H1 (cell line): ENCODE results near the gene WDR93. TPM values are rescaled to one million over a fixed set of nuclear protein-coding genes. Genes with fewer than 3 reads are reported as not detected.

Source experiments
- CTCF ChIA-PET: fragments of 300-600 bp; sonication (Branson Sonifier 250); formaldehyde crosslinking; loops from one replicate; lab custom pipeline; 2021; ENCODE audit not compliant: partially characterized antibody; lab: Charles Lee
- POLR2A ChIA-PET: fragments of 300-600 bp; sonication (Branson Sonifier 250); formaldehyde crosslinking; loops from one replicate; lab custom pipeline; 2021; ENCODE audit warnings: inconsistent platforms; ENCODE audit not compliant: partially characterized antibody; lab: Charles Lee
- DNase-seq, 2 experiments: peaks; one replicate each; pipeline versions ENCODE4 v3.0.0 to v3.0.0-alpha.2; 2010 to 2022; ENCODE audit warnings: low spot score in 2 of 2, low read depth in 1 of 2, mixed read lengths in 1 of 2
- FAIRE-seq: peaks from 2 replicates; lab custom pipeline; 2011; peaks lifted over from hg19 to GRCh38; lab: Jason Lieb, UNC
- H2AFZ ChIP-seq: 2 replicates; pipeline ENCODE4 v1.8.1; 2012; ENCODE audit warnings: low read length, inconsistent platforms
- H2AK5ac ChIP-seq: 2 replicates; pipeline ENCODE4 v1.6.1; 2013; ENCODE audit warnings: low read depth, low read length
- H2BK120ac ChIP-seq: replicated peaks from 2 replicates; pipeline ENCODE3; 2013; ENCODE audit warnings: low read depth, low read length, inconsistent platforms
- H2BK12ac ChIP-seq: 2 replicates; pipeline ENCODE4 v1.6.1; 2013; ENCODE audit warnings: low read depth, low read length
- H2BK15ac ChIP-seq: 2 replicates; pipeline ENCODE4 v1.6.1; 2013; ENCODE audit warnings: low read length
- H2BK20ac ChIP-seq: 2 replicates; pipeline ENCODE4 v1.6.1; 2013; ENCODE audit warnings: low read length
- H2BK5ac ChIP-seq: 2 replicates; pipeline ENCODE4 v1.6.1; 2013; ENCODE audit warnings: low read depth, low read length
- H3K14ac ChIP-seq: 2 replicates; pipeline ENCODE4 v1.6.1; 2013; ENCODE audit warnings: inconsistent platforms; ENCODE audit not compliant: insufficient read length
- H3K18ac ChIP-seq: 2 replicates; pipeline ENCODE4 v1.6.1; 2013; ENCODE audit warnings: low read length; ENCODE audit errors: extremely low read depth
- H3K23ac ChIP-seq: 2 replicates; pipeline ENCODE4 v1.6.1; 2013; ENCODE audit warnings: inconsistent platforms; ENCODE audit not compliant: insufficient read length
- H3K23me2 ChIP-seq: 2 replicates; pipeline ENCODE4 v1.6.1; 2013; ENCODE audit warnings: low read depth, low read length
- H3K27ac ChIP-seq: 2 replicates; pipeline ENCODE4 v1.6.1; 2011; ENCODE audit warnings: low read depth, low read length, inconsistent platforms
- H3K27me3 ChIP-seq, 4 experiments: replicated peaks in 1 of 4; 1 replicate in 1 of 4; 2 replicates in 3 of 4; pipeline versions ENCODE4 v1.6.1 to v1.8.1; 2011 to 2013; ENCODE audit warnings: low read length in 3 of 4, mild to moderate bottlenecking in 3 of 4, inconsistent platforms in 2 of 4, mixed read lengths in 2 of 4, moderate library complexity in 1 of 4; ENCODE audit not compliant: control insufficient read depth in 3 of 4, insufficient read depth in 3 of 4; ENCODE audit errors: extremely low read depth in 1 of 4
- H3K36me3 ChIP-seq, 4 experiments: 2 replicates each; pipeline versions ENCODE4 v1.6.1 to v1.8.1; 2011 to 2013; ENCODE audit warnings: mild to moderate bottlenecking in 4 of 4, low read length in 3 of 4, moderate library complexity in 2 of 4, control low read depth in 1 of 4, inconsistent platforms in 1 of 4; ENCODE audit not compliant: insufficient read depth in 4 of 4, control insufficient read depth in 2 of 4
- H3K4ac ChIP-seq: replicated peaks from 2 replicates; pipeline ENCODE3; 2013; ENCODE audit warnings: low read length, low read depth, mixed read lengths, inconsistent platforms; ENCODE audit not compliant: insufficient read length
- H3K4me1 ChIP-seq, 4 experiments: replicated peaks in 1 of 4; 1 replicate in 1 of 4; 2 replicates in 3 of 4; pipeline versions ENCODE4 v1.6.1 to v1.8.1; 2011 to 2013; ENCODE audit warnings: low read length in 3 of 4, inconsistent platforms in 2 of 4, mixed read lengths in 1 of 4; ENCODE audit not compliant: insufficient read depth in 4 of 4, control insufficient read depth in 3 of 4
- H3K4me2 ChIP-seq, 2 experiments: 2 replicates each; pipeline versions ENCODE4 v1.6.1 to v1.8.1; 2011 to 2013; ENCODE audit warnings: low read depth in 2 of 2, low read length in 2 of 2, control low read depth in 1 of 2, inconsistent platforms in 1 of 2, mild to moderate bottlenecking in 1 of 2; ENCODE audit not compliant: insufficient read depth in 1 of 2
- H3K4me3 ChIP-seq, 4 experiments: fragments of 200-600, 300-600 bp in 1 of 4; sonication (generic), shearing (Covaris generic), sonication (Bioruptor Twin) in 1 of 4; 2 replicates each; pipeline versions ENCODE4 v1.5.1 to v1.8.1; 2011 to 2016; ENCODE audit warnings: low read length in 4 of 4, low read depth in 3 of 4, control low read depth in 2 of 4, inconsistent platforms in 2 of 4, mild to moderate bottlenecking in 2 of 4, mixed read lengths in 1 of 4, moderate library complexity in 1 of 4; ENCODE audit not compliant: insufficient read depth in 2 of 4; ENCODE audit errors: extremely low read depth in 1 of 4
- H3K56ac ChIP-seq: replicated peaks from 2 replicates; pipeline ENCODE3; 2013; ENCODE audit warnings: low read depth, mild to moderate bottlenecking, mixed read lengths, low read length, inconsistent platforms; ENCODE audit not compliant: insufficient read length
- H3K79me1 ChIP-seq: 2 replicates; pipeline ENCODE4 v1.6.1; 2013; ENCODE audit warnings: low read depth, low read length, control low read depth
- H3K79me2 ChIP-seq, 2 experiments: 2 replicates each; pipeline versions ENCODE4 v1.6.1 to v1.8.1; 2012 to 2013; ENCODE audit warnings: low read length in 2 of 2, mild to moderate bottlenecking in 2 of 2, inconsistent platforms in 1 of 2; ENCODE audit not compliant: insufficient read depth in 2 of 2, control insufficient read depth in 1 of 2
- H3K9ac ChIP-seq, 4 experiments: replicated peaks in 1 of 4; 1 replicate in 1 of 4; 2 replicates in 3 of 4; pipeline versions ENCODE4 v1.6.1 to v1.8.1; 2011 to 2013; ENCODE audit warnings: low read depth in 3 of 4, low read length in 3 of 4, control low read depth in 2 of 4, mild to moderate bottlenecking in 2 of 4, moderate library complexity in 2 of 4, inconsistent platforms in 1 of 4; ENCODE audit errors: extremely low read depth in 1 of 4
- H3K9me3 ChIP-seq, 2 experiments: 2 replicates each; pipeline versions ENCODE4 v1.6.1 to v1.8.1; 2012 to 2013; ENCODE audit warnings: mild to moderate bottlenecking in 2 of 2, moderate library complexity in 2 of 2, control low read depth in 1 of 2, inconsistent platforms in 1 of 2, low read depth in 1 of 2, low read length in 1 of 2, mixed read lengths in 1 of 2; ENCODE audit not compliant: insufficient read depth in 2 of 2
- H4K20me1 ChIP-seq, 2 experiments: replicated peaks in 1 of 2; 2 replicates each; pipeline versions ENCODE3 to v1.8.1; 2011 to 2013; ENCODE audit warnings: inconsistent platforms in 2 of 2, low read length in 2 of 2, mild to moderate bottlenecking in 1 of 2; ENCODE audit not compliant: insufficient read depth in 2 of 2, control insufficient read depth in 1 of 2
- H4K5ac ChIP-seq: 2 replicates; pipeline ENCODE4 v1.6.1; 2013; ENCODE audit warnings: low read length, low read depth, mixed read lengths, inconsistent platforms; ENCODE audit not compliant: insufficient read length
- H4K8ac ChIP-seq: 2 replicates; pipeline ENCODE4 v1.8.0; 2013; ENCODE audit warnings: mild to moderate bottlenecking, moderate library complexity, low read length, inconsistent platforms; ENCODE audit not compliant: insufficient read depth; ENCODE audit errors: extremely low read depth
- H4K91ac ChIP-seq: replicated peaks from 2 replicates; pipeline ENCODE3; 2013; ENCODE audit warnings: low read length, mixed read lengths, inconsistent platforms; ENCODE audit not compliant: insufficient read length
- CBX5 ChIP-seq: fragments of 300-800, 300-1000 bp; sonication (generic); IDR thresholded peaks from 2 replicates; pipeline ENCODE4 v1.7.1; 2016; ENCODE audit warnings: antibody characterized with exemption, low read length, low read depth
- CHD2 ChIP-seq: IDR thresholded peaks from 2 replicates; pipeline ENCODE4 v1.6.1; 2012; ENCODE audit warnings: low read length, improper control_type of control experiment
- CTBP2 ChIP-seq: IDR thresholded peaks from 2 replicates; pipeline ENCODE4 v1.7.0; 2011; ENCODE audit warnings: borderline replicate concordance, mild to moderate bottlenecking, moderate library complexity, mixed read lengths, low read length; ENCODE audit not compliant: insufficient read depth, insufficient read length
- E2F6 ChIP-seq: IDR thresholded peaks from 2 replicates; pipeline ENCODE4 v1.6.1; 2012; ENCODE audit warnings: inconsistent platforms
- GABPA ChIP-seq: IDR thresholded peaks from 2 replicates; pipeline ENCODE4 v1.6.1; 2011; ENCODE audit warnings: mild to moderate bottlenecking, low read length, moderate library complexity, borderline replicate concordance; ENCODE audit not compliant: insufficient read depth
- JUN ChIP-seq: IDR thresholded peaks from 2 replicates; pipeline ENCODE4 v1.6.1; 2011; ENCODE audit warnings: low read depth, mild to moderate bottlenecking, improper control_type of control experiment, low read length
- KDM1A ChIP-seq: fragments of 200-600, 300-600 bp; sonication (generic); IDR thresholded peaks from 2 replicates; pipeline ENCODE4 v1.7.1; 2016; ENCODE audit warnings: mild to moderate bottlenecking, low read length, borderline replicate concordance
- NANOG ChIP-seq: IDR thresholded peaks from 2 replicates; pipeline ENCODE4 v1.6.1; 2011; ENCODE audit warnings: low read length, low read depth, mild to moderate bottlenecking, inconsistent platforms; ENCODE audit not compliant: insufficient read depth, poor library complexity, severe bottlenecking
- POU5F1 ChIP-seq: IDR thresholded peaks from 2 replicates; pipeline ENCODE4 v1.6.1; 2011; ENCODE audit warnings: low read depth, mild to moderate bottlenecking, low read length, moderate library complexity
- RFX5 ChIP-seq: IDR thresholded peaks from 2 replicates; pipeline ENCODE4 v1.6.1; 2011; ENCODE audit warnings: low read depth, low read length, improper control_type of control experiment, borderline replicate concordance
- RNF2 ChIP-seq: fragments of 200-900, 300-1000 bp; sonication (generic); IDR thresholded peaks from 2 replicates; pipeline ENCODE4 v1.7.1; 2016; ENCODE audit warnings: borderline replicate concordance, low read depth, mild to moderate bottlenecking, antibody characterized with exemption, low read length; ENCODE audit not compliant: poor library complexity, severe bottlenecking; ENCODE audit errors: missing control alignments
- SP2 ChIP-seq: IDR thresholded peaks from 2 replicates; pipeline ENCODE4 v1.6.1; 2012; ENCODE audit warnings: mild to moderate bottlenecking, low read length, inconsistent platforms
- SRF ChIP-seq: IDR thresholded peaks from 2 replicates; pipeline ENCODE4 v1.6.1; 2011; ENCODE audit warnings: mild to moderate bottlenecking, low read depth, low read length, moderate library complexity
- TEAD4 ChIP-seq: IDR thresholded peaks from 2 replicates; pipeline ENCODE4 v1.6.1; 2012; ENCODE audit warnings: low read depth, low read length, inconsistent platforms, mixed read lengths
- YY1 ChIP-seq: IDR thresholded peaks from 2 replicates; pipeline ENCODE4 v1.6.1; 2011; ENCODE audit warnings: low read depth, mild to moderate bottlenecking, low read length
- polyA plus RNA-seq, 7 experiments: library from polyadenylated mRNA; depleted of rRNA in 3 of 7; stranded (reverse) in 5 of 7; unstranded in 2 of 7; fragments of >200 nt in 5 of 7; fragments of 200-250 nt in 2 of 7; gene quantifications; 1 replicate in 5 of 7; 2 replicates in 1 of 7; 4 replicates in 1 of 7; pipeline versions ENCODE4 v1.2.1 to v1.2.3, GENCODE V29; 2011 to 2013; ENCODE audit warnings: missing spikeins in 2 of 7, mixed read lengths in 2 of 7
- total RNA-seq: library from RNA; stranded (reverse); fragmentation: NEBNext Ultra II Directional; extraction: Animal tissue kit (Norgen Biotek cat#: 25700); gene quantifications from 2 replicates; pipeline ENCODE4 v1.2.1, GENCODE V29; 2021

WDR93 gene
- total and polyA plus RNA-seq, 2 of the 8 experiments (the other 6 are each of a cell fraction or from before 2014, with no cell fraction given): 0.03 TPM; not detected in 1

DNA sequence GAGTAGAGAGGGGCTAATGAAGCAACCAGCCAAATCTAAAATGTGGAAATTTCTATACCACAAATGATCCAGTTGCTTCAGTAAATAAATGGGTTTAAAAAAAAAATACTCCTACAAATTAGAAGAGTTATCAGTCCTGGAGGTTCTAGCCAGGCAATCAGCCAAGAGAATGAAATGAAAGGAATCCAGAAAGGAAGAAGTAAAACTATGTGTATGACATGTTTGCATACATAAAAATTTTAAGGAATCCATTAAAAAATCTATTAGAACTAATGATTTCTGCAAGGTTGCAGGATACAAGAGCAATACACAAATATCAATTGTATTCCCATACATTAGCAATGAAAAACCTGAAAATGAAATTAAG is 95.1 kb downstream of the WDR93 start:
- Histone ChIP-seq H4K91ac (no peak overlapping the region), H3K18ac (no peak overlapping the region), H3K23me2 (no peaks in the 10 kb centered on the region), H3K4me3 (no peak overlapping the region), H3K79me1 (no peaks in the 10 kb centered on the region), H3K14ac (no peak overlapping the region), H2BK12ac (no peak overlapping the region), H3K27ac (no peak overlapping the region), H4K8ac (no peak overlapping the region), H3K23ac (no peak overlapping the region), H2BK15ac (no peak overlapping the region), H2BK120ac (no peak overlapping the region), H3K27me3 (no peaks in the 10 kb centered on the region; a peak in 2 of 7 replicates), H3K56ac (no peak overlapping the region), H4K20me1 (no peaks in the 10 kb centered on the region), H2AK5ac (no peak overlapping the region), H3K9me3 (peaks cover 0 to 3% of the 10 kb centered on the region in 2 experiments; a peak in 2 of 4 replicates), H3K79me2 (no peaks in the 10 kb centered on the region), H2BK20ac (no peak overlapping the region), H3K36me3 (no peaks in the 10 kb centered on the region), H3K9ac (no peak overlapping the region), H3K4ac (no peak overlapping the region), H4K5ac (no peak overlapping the region), H3K4me2 (no peak overlapping the region), H3K4me1 (peaks cover 6 to 14% (median 10%) of the 10 kb centered on the region in 4 experiments), H2AFZ (no peak overlapping the region), H2BK5ac (no peak overlapping the region)
- ChIA-PET POLR2A (no interaction called here), CTCF (interaction anchor here (0.6 kb wide), 1 partner anchor 10 kb away, joined by 3 read pairs; the partner anchor contains the start of gene MESP2)
- FAIRE-seq: no peak
- no peak for DNase-seq
- TF ChIP-seq CBX5 (no peak), TEAD4 (no peak), JUN (no peak), SRF (no peak), RNF2 (no peak), SP2 (no peak), KDM1A (no peak), CTBP2 (no peak), GABPA (no peak), E2F6 (no peak), RFX5 (no peak), NANOG (no peak), POU5F1 (no peak), YY1 (no peak), CHD2 (no peak)
